ENCODE results near the gene VSIR.
A peak's percentile ranks its signal among the peaks of the same experiment; 100 is the strongest.

The VSIR gene

GRCh38 chr10:71747039-71747531 is 26.2 kb downstream of the VSIR start:
- DNase-seq (ENCODE audit: low spot score) = no peak

- no peak for DNase-seq (ENCODE audit: low spot score)
These were observed 26.8 kb downstream of the VSIR start for GRCh38 chr10:71746344-71747037.

GRCh38 chr10:71745664-71746250 is 27.6 kb downstream of the VSIR start:
- DNase-seq (ENCODE audit: low spot score) = no peak

- no peak for DNase-seq (ENCODE audit: low spot score)
These were observed 28.2 kb downstream of the VSIR start for GRCh38 chr10:71744897-71745663.

GRCh38 chr10:71743866-71744265 is 29.5 kb downstream of the VSIR start:
- no peak for DNase-seq (ENCODE audit: low spot score)

GRCh38 chr10:71743089-71743838 is 30.1 kb downstream of the VSIR start:
- no peak for DNase-seq (ENCODE audit: low spot score)

- DNase-seq (ENCODE audit: low spot score) = no peak
These were observed 30.8 kb downstream of the VSIR start for GRCh38 chr10:71742301-71743088.

GRCh38 chr10:71741671-71742070 is 31.6 kb downstream of the VSIR start:
- DNase-seq (ENCODE audit: low spot score) = no peak

- no peak for DNase-seq (ENCODE audit: low spot score)
These were observed 32.3 kb downstream of the VSIR start for GRCh38 chr10:71741029-71741428.

GRCh38 chr10:71740069-71740653 is 33.2 kb downstream of the VSIR start:
- DNase-seq (ENCODE audit: low spot score) = no peak

- DNase-seq (ENCODE audit: low spot score) = no peak
These were observed 33.9 kb downstream of the VSIR start for GRCh38 chr10:71739358-71739900.

- DNase-seq (ENCODE audit: low spot score) = no peak
These were observed 35.5 kb downstream of the VSIR start for GRCh38 chr10:71737834-71738197.

- DNase-seq (ENCODE audit: low spot score) = no peak
These were observed 36.1 kb downstream of the VSIR start for GRCh38 chr10:71737001-71737833.

- DNase-seq (ENCODE audit: low spot score) = no peak
These were observed 36.8 kb downstream of the VSIR start for GRCh38 chr10:71736570-71736952.

- DNase-seq (ENCODE audit: low spot score) = peak; percentile 53
These were observed 37.4 kb downstream of the VSIR start for GRCh38 chr10:71735709-71736569.

GRCh38 chr10:71734797-71735196 is 38.5 kb downstream of the VSIR start:
- no peak for DNase-seq (ENCODE audit: low spot score)

- no peak for DNase-seq (ENCODE audit: low spot score)
These were observed 41.5 kb downstream of the VSIR start for GRCh38 chr10:71731791-71732190.

- DNase-seq (ENCODE audit: low spot score) = no peak
These were observed 44.1 kb downstream of the VSIR start for GRCh38 chr10:71729161-71729636.

Data from activated CD4-positive, alpha-beta T cell treated with anti-CD3 and anti-CD28 coated beads, Interleukin-2, Interleukin-4, amounts not matched to agents 100 ng/mL and 50 ng/mL, durations not matched to agents 16 hours and 8 hours (primary cell).